Measurements from ENCODE around the gene CPPED1.

- TF ChIP-seq POLR2AphosphoS5 (IDR thresholded peaks at IDR 0.05; ENCODE audit: borderline replicate concordance, low read depth, low read length) (no peak), EZH2 (IDR thresholded peaks at IDR 0.05) (no peak), FOXP2 (optimal IDR thresholded peaks at IDR 0.05; ENCODE audit: control extremely low read depth, extremely low read length, insufficient read depth) (no peak)
These were observed 150.8 kb downstream of the CPPED1 start for GRCh38 chr16:12652924-12653323.
